Naive thymus-derived CD8-positive, alpha-beta T cell (primary cell): ENCODE results near the gene NKX3-2. TPM values are rescaled to one million over a fixed set of nuclear protein-coding genes. Genes with fewer than 3 reads are reported as not detected.

Source experiments
- ATAC-seq, 2 donors: fragments of 150-1000 bp; cut with Tn5 transposase in 1 of 2; sonication (Bioruptor Pico), chemical (Tn5 transposase) in 1 of 2; 1 replicate in 1 of 2; 2 replicates in 1 of 2; pipeline ENCODE4 v1.10.0; 2021; ENCODE audit warnings: mild to moderate bottlenecking in 2 of 2, moderate library complexity in 2 of 2
- POLR2A ChIA-PET: fragments of 350-600 bp; sonication (Branson Sonifier 250); formaldehyde crosslinking; loops from one replicate; lab custom pipeline; 2021; ENCODE audit warnings: antibody characterized with exemption; lab: Charles Lee
- DNase-seq, 10 donors: peaks; one replicate each; pipeline versions ENCODE4 v3.0.0 to v3.0.0-alpha.2; 2020 to 2022
- H3K27ac Mint-ChIP-seq, 10 donors: one replicate each; pipeline ENCODE4 v1.8.0; 2020 to 2022; ENCODE audit warnings: mild to moderate bottlenecking in 10 of 10, mixed read lengths in 10 of 10, moderate library complexity in 4 of 10, inconsistent platforms in 1 of 10
- H3K27me3 Mint-ChIP-seq, 5 donors: one replicate each; pipeline ENCODE4 v1.8.0; 2021 to 2022; ENCODE audit warnings: mixed read lengths in 5 of 5
- H3K36me3 Mint-ChIP-seq, 3 donors: one replicate each; pipeline ENCODE4 v1.8.0; 2020 to 2022; ENCODE audit warnings: mixed read lengths in 3 of 3, mild to moderate bottlenecking in 2 of 3, inconsistent platforms in 1 of 3
- H3K4me1 Mint-ChIP-seq, 4 donors: one replicate each; pipeline ENCODE4 v1.8.0; 2021 to 2022; ENCODE audit warnings: mixed read lengths in 4 of 4
- H3K4me3 Mint-ChIP-seq, 10 donors: one replicate each; pipeline ENCODE4 v1.8.0; 2020 to 2022; ENCODE audit warnings: mild to moderate bottlenecking in 10 of 10, mixed read lengths in 10 of 10, moderate library complexity in 6 of 10, inconsistent platforms in 1 of 10
- H3K9me3 Mint-ChIP-seq, 9 donors: one replicate each; pipeline ENCODE4 v1.8.0; 2020 to 2022; ENCODE audit warnings: mixed read lengths in 9 of 9, mild to moderate bottlenecking in 3 of 9, inconsistent platforms in 1 of 9, moderate library complexity in 1 of 9
- polyA plus RNA-seq, 3 donors: library from polyadenylated mRNA; unstranded; fragments of 300-500 nt; fragmentation: Illumina TruSeq; gene quantifications; one replicate each; pipeline ENCODE4 v1.2.3, GENCODE V29; 2021
- total RNA-seq, 8 experiments: library from RNA in 2 of 8; stranded (reverse) in 2 of 8; gene quantifications; one replicate each; pipeline ENCODE4 v1.2.3 and lab custom pipeline; 2021 to 2026

NKX3-2 gene
- total and polyA plus RNA-seq, 5 experiments from 2014 or later: not detected

DNA sequence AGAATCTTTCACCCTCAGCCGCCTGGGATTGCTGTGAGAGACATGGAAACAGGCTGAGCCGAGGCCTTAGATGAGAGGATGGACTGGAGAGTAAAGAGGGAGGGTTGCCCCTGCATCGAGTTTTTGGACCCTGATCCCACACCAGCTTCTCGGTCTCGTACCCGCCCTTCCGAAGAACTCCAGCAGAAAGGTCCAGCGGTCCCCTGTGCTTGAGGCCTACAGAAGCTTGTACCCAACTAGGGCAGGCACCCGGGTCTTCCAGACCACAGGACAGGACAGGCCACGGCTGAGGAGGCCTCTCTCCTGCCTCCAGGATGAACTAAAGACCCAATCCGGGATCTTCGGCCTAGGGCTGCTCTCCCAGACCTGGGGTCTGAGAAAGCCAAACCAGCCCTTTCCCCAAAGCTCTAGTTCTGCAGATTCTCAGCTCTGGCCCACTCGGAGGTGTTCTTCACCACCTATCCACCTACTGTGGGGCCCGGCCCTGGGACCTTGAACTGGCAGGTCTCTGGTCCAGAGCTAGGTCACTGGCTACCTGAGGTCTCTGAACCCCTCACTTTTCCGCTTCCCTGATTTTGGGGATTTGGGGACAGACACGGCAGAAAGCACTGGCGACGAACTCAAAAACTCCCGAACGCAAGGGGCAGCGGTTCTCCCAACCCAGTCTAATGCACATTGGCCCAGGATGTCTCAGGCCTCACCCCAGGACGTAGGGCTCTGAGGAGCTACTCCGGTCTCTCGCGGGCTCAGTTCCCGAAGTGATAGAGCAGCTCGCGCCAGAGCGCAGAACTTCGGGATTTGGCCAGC is 1.1 kb downstream of the NKX3-2 start:
- peak overlapping the region; percentile 33 to 86 (median 72) for H3K4me3 Mint-ChIP-seq
- DNase-seq (no peak), ATAC-seq (no peak)
- H3K36me3 Mint-ChIP-seq: peaks cover 4 to 20% (median 15%) of the 10 kb centered on the region in 3 donors
- POLR2A ChIA-PET: no interaction called here
- peak overlapping the region in 1 of 10 donors; percentile 44 for H3K27ac Mint-ChIP-seq
- peaks cover 47 to 86% (median 58%) of the 10 kb centered on the region in 5 donors for H3K27me3 Mint-ChIP-seq
- H3K4me1 Mint-ChIP-seq: peaks cover 17 to 71% (median 55%) of the 10 kb centered on the region in 4 donors
- H3K9me3 Mint-ChIP-seq: peaks cover 0 to 21% (median 14%) of the 10 kb centered on the region in 9 donors

DNA sequence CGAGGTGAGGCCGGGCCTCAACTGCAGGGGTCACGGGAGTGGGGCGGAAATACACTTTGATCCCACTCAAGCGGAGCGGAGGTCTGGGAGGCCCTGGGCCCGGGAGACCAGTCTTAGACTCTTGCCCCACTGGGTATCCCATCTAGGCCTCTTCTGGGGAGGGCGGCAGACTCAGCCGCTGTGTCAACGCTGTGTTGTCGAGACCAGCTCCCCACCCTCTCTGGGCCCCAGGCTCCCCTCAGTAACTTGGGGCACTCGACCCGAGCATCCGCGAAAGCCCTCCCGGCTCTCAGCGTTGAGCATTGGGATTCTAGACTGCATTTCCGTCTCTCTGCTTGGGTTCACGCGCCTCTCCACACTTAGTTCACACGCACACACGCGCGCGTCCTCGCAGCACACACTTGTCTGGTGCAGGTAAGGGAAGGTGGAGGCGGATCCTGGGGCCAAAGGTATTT is 1.7 kb downstream of the NKX3-2 start:
- Mint-ChIP-seq H3K27ac (peak overlapping the region in 1 of 10 donors; percentile 80), H3K36me3 (peaks cover 4 to 23% (median 18%) of the 10 kb centered on the region in 3 donors), H3K4me3 (peak overlapping the region; percentile 23 to 86 (median 70)), H3K4me1 (peaks cover 17 to 74% (median 57%) of the 10 kb centered on the region in 4 donors), H3K27me3 (peaks cover 50 to 91% (median 63%) of the 10 kb centered on the region in 5 donors), H3K9me3 (peaks cover 0 to 24% (median 16%) of the 10 kb centered on the region in 9 donors)
- no peak for ATAC-seq
- no peak for DNase-seq
- POLR2A ChIA-PET: no interaction called here

DNA sequence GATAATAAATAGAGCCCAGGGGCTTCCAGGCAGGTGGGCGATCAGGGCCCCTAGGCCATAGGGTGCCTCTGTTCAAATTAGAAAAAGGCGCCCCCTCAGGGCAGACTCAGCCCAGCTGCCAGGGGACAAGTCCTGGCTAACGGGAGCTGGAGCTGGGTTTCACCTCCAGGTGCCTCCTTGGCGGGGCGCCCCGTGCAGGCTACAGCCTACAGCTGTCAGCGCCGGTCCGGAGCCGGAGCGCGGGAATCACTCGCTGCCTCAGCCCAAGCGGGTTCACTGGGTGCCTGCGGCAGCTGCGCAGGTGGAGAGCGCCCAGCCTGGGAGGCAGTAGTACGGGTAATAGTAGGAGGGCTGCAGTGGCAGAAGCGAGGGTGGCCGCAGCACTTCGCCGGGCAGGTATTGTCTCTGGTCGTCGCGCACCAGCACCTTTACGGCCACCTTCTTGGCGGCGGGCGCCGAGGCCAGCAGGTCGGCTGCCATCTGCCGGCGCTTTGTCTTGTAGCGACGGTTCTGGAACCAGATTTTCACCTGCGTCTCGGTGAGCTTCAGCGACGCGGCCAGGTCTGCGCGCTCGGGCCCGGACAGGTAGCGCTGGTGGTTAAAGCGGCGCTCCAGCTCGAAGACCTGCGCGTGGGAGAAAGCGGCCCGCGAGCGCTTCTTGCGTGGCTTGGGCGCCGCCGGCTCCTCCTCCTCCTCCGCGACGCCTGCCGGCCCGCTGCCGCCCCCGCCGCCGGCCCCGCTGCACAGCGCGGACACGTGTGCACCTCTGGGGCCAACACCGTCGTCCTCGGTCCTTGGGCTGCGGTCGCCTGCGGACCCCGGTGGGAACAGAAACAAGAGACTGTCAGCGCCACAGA is 2.4 kb downstream of the NKX3-2 start:
- no peak for DNase-seq
- POLR2A ChIA-PET: interaction anchor here (0.7 kb wide), 1 partner anchor 17 kb away, joined by 3 read pairs; no protein-coding TSS in a partner anchor
- peaks cover 51 to 92% (median 66%) of the 10 kb centered on the region in 5 donors for H3K27me3 Mint-ChIP-seq
- ATAC-seq: peak; percentile 29 to 36
- peaks cover 4 to 27% (median 20%) of the 10 kb centered on the region in 3 donors for H3K36me3 Mint-ChIP-seq
- H3K4me3 Mint-ChIP-seq: peak overlapping the region; percentile 12 to 86 (median 68)
- no peak overlapping the region for H3K27ac Mint-ChIP-seq
- H3K9me3 Mint-ChIP-seq: peaks cover under 1 to 29% (median 17%) of the 10 kb centered on the region in 9 donors
- peaks cover 17 to 71% (median 55%) of the 10 kb centered on the region in 4 donors for H3K4me1 Mint-ChIP-seq

DNA sequence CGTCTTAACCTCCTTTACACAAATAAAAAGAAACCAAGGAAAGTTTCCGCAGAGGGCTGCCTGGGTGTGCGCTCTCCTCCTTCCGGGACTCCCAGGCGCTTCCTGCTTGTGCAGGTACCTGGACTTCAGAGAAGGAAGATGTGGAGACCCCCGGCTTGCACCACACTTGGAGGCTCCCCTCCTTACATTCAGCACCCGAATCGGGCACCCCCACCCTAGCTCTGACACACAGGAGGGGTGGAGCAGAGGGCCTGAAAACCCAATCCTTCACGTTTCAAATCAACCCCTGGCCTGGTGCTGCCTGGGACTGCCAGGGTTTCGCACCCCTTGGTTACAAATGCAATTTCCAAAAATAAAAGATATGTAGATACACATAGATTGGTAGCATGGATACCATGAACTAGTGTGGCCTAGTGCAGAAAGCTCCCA is 3.1 kb downstream of the NKX3-2 start:
- Mint-ChIP-seq H3K36me3 (peaks cover 7 to 33% (median 21%) of the 10 kb centered on the region in 3 donors), H3K27ac (peak overlapping the region in 1 of 10 donors; percentile 34), H3K27me3 (peaks cover 51 to 92% (median 66%) of the 10 kb centered on the region in 5 donors), H3K4me3 (peak overlapping the region; percentile 31 to 86 (median 68)), H3K9me3 (peaks cover 4 to 31% (median 17%) of the 10 kb centered on the region in 9 donors), H3K4me1 (peaks cover 16 to 63% (median 49%) of the 10 kb centered on the region in 4 donors)
- DNase-seq (no peak), ATAC-seq (no peak)
- POLR2A ChIA-PET: no interaction called here

DNA sequence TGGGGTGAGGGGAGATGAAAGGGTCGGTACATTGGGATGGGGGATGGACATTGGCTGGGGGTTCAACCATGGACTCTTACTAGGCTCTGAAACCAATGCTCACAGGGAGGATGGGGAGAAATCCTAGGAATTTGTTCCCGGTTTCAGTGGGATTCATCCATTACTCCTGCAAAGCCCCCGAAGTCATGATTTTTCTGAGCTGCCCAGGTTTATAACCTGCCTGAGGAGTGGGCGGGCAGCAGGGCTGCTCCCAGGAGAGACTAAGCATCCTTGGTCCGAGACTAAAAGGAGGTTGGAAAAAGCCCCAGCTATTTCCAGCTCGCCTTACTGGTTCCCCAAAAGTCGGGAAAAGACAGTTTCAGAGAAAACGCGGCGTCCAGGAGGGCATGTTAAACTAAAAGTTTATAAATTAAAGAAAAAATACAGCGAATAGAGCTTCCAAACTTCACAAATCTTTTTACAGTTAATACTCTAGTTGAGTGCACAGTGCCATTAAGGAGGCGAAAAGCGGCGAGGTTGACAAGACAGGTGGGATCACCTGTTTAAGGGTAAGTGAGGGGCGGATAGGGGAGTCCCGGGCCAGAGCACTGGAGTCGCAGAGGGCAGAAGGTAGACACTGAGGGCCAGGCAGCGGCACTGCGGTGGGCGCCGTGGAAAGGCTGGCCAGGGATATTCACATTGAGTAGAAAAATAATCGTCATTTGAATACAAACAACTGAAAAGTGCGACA is 3.7 kb downstream of the NKX3-2 start:
- Mint-ChIP-seq H3K4me1 (peaks cover 16 to 61% (median 47%) of the 10 kb centered on the region in 4 donors), H3K27ac (peak overlapping the region in 2 of 10 donors; percentile 48 to 59)

DNA sequence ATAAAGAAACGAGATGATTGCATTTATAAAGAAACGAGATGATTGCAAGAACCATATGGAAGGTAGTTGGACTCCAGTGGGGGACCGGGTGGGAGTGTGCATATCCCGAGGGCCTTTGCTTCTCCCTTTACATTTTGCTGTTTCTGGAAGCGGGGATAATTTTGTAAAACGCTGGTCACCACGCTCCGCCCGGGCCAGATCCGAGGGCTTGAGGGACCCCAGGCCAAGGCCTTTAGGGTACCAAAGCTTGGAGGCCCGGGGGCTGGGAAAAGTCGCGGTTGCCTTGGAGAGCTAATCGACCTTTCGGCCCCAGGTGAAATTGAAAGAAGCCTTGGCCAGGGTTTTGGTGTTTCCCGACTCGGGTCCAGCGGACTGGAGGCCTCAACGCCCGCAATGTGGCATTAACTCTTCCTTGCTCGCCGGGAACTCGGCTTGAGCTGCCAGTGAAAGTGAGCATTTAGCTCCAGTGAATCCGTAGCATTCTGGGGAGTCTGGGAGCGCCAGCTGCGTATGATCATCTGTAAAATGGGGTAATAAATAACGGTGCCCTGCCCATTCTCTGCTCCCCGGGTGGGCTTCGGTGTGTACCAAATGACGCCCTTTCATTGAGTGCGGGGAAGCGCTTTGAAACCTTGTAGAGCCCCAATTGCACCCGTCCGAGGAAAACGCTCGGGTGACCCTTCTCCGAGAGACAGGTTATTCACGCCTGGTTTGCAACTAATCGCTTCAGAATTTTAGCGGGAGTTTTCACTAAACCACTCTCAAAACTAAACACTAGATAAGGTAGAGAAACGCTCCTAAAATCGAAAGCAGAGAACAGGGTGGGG is 4.5 kb downstream of the NKX3-2 start:
- H3K27me3 Mint-ChIP-seq: peaks cover 47 to 92% (median 65%) of the 10 kb centered on the region in 5 donors
- no peak for ATAC-seq
- peaks cover 4 to 34% (median 14%) of the 10 kb centered on the region in 9 donors for H3K9me3 Mint-ChIP-seq

More for the DNA sequence above, 3.7 kb downstream of the NKX3-2 start:
- H3K36me3 Mint-ChIP-seq: peaks cover 7 to 29% (median 21%) of the 10 kb centered on the region in 3 donors
- peak overlapping the region; percentile 31 to 86 (median 64) for H3K4me3 Mint-ChIP-seq
- peaks cover 4 to 34% (median 14%) of the 10 kb centered on the region in 9 donors for H3K9me3 Mint-ChIP-seq
- DNase-seq: no peak
- peaks cover 51 to 92% (median 66%) of the 10 kb centered on the region in 5 donors for H3K27me3 Mint-ChIP-seq
- ATAC-seq: no peak
- POLR2A ChIA-PET: no interaction called here

DNA sequence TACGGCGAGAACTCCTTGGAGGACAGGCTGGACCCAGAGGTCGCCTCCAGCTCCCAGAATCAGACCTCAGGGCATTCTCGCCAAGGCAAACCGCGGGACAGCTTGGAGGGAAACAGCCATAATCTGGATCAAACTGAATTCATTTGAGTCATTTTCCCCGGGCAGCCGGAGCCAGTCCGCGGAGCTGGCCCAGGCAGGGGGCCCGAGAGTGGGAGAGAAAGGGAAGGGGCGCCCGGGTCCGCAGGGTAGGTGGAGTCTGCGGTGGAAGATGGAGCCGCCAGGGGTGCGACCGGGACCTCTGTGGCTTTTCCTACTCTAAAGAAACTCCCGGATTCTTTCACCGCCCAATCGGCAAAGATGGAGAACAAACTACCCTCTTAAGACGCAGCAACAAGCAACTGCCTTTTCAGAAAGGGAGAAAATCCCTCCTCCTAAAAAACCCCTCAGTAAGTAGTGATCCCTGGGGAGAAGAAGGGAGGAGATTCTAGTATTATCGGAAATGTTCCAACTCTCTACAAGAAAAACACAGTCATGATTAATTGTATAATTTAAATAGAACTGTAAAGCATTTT is 5.2 kb downstream of the NKX3-2 start:
- POLR2A ChIA-PET: no interaction called here
- Mint-ChIP-seq H3K36me3 (peaks cover 9 to 24% (median 15%) of the 10 kb centered on the region in 3 donors), H3K4me3 (peak overlapping the region in 8 of 10 donors; percentile 4 to 86 (median 70)), H3K9me3 (peaks cover 4 to 34% (median 14%) of the 10 kb centered on the region in 9 donors), H3K27ac (peak overlapping the region in 2 of 10 donors; percentile 25 to 69), H3K4me1 (peaks cover 11 to 53% (median 42%) of the 10 kb centered on the region in 4 donors), H3K27me3 (peaks cover 49 to 97% (median 68%) of the 10 kb centered on the region in 5 donors)
- ATAC-seq (no peak), DNase-seq (no peak)

More for the DNA sequence above, 4.5 kb downstream of the NKX3-2 start:
- DNase-seq: no peak
- H3K27ac Mint-ChIP-seq: peak overlapping the region in 2 of 10 donors; percentile 25 to 69
- peak overlapping the region; percentile 16 to 86 (median 62) for H3K4me3 Mint-ChIP-seq
- H3K4me1 Mint-ChIP-seq: peaks cover 11 to 55% (median 41%) of the 10 kb centered on the region in 4 donors
- H3K36me3 Mint-ChIP-seq: peaks cover 9 to 24% (median 16%) of the 10 kb centered on the region in 3 donors
- POLR2A ChIA-PET: no interaction called here

DNA sequence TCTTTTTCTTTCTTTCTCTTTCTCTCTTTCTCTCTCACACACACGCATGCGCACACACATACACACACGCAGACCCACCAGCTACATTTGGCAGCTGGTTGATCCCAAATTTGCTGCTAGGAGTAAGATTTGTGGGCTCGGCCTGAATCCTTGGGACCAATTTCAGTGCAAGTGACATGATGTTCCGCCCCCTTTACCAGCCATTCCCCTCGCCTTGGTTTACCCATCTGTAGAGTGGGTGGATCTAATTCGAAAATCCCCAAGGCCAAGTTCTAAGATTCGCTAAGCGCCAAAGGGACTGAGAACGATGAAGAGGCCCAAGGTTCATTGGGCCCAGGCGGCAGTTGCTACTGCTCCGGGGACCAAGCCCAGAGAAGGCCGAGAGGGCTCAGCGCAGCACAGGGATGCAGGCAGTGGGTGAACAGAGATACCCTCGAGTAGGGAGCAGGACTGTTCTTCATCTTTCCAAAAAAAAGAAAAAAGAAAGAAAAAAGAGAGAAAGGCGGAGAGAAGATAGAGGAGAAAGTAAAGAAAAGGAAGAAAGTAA is 5.8 kb downstream of the NKX3-2 start:
- H3K27me3 Mint-ChIP-seq: peaks cover 55 to 99% (median 73%) of the 10 kb centered on the region in 5 donors

DNA sequence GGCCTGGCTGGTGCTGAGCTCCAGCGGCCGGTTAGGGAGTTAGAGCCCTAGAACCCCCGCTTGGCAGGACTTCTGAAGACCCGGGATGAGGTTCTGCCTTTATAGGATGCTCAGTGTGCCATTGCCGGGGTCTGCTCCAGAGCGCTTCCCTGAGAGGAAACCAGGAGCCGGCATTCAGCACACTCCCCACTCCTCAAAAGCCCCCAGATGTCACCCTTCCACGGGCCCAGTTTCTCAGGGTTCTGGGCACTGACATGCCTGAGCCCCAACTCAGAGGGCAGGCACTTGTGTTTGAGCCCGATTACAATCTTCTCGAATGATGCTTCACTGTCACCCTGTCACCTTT is 6.5 kb downstream of the NKX3-2 start:
- Mint-ChIP-seq H3K9me3 (peaks cover 4 to 34% (median 14%) of the 10 kb centered on the region in 9 donors), H3K27me3 (peaks cover 51 to 99% (median 70%) of the 10 kb centered on the region in 5 donors), H3K4me1 (peaks cover 12 to 43% (median 35%) of the 10 kb centered on the region in 4 donors), H3K27ac (peak overlapping the region in 1 of 10 donors; percentile 78), H3K36me3 (peaks cover 9 to 24% (median 15%) of the 10 kb centered on the region in 3 donors), H3K4me3 (peak overlapping the region in 3 of 10 donors; percentile 34 to 86 (median 41))
- ATAC-seq (no peak), DNase-seq (no peak)
- POLR2A ChIA-PET: no interaction called here

More for the DNA sequence above, 5.8 kb downstream of the NKX3-2 start:
- DNase-seq: no peak
- H3K27ac Mint-ChIP-seq: peak overlapping the region in 3 of 10 donors; percentile 40 to 92 (median 75)
- H3K4me1 Mint-ChIP-seq: peaks cover 13 to 49% (median 40%) of the 10 kb centered on the region in 4 donors
- ATAC-seq: no peak
- POLR2A ChIA-PET: no interaction called here
- peaks cover 4 to 34% (median 14%) of the 10 kb centered on the region in 9 donors for H3K9me3 Mint-ChIP-seq
- H3K4me3 Mint-ChIP-seq: peak overlapping the region in 8 of 10 donors; percentile 41 to 86 (median 66)
- peaks cover 9 to 24% (median 15%) of the 10 kb centered on the region in 3 donors for H3K36me3 Mint-ChIP-seq
